Measurements from ENCODE around the gene CYBA. TPM values are rescaled to one million over a fixed set of nuclear protein-coding genes. Genes with fewer than 3 reads are reported as not detected.

Gene CYBA
- total RNA-seq, 2 donors from 2014 or later: 169 to 295 TPM

- ATAC-seq (ENCODE audit: insufficient number of reproducible peaks, low FRiP score, low read depth): no peak
- Histone ChIP-seq H3K27ac (no peak overlapping the region), H3K9me3 (no peaks in the 10 kb centered on the region), H3K4me3 (no peak overlapping the region), H3K27me3 (replicated peaks; ENCODE audit: insufficient read depth) (no peaks in the 10 kb centered on the region), H3K4me1 (ENCODE audit: control insufficient read depth in 1 of 2, low read depth in 2 of 2) (no peaks in the 10 kb centered on the region), H3K36me3 (peaks cover 24% of the 10 kb centered on the region)
- no peak for TF ChIP-seq CTCF (IDR thresholded peaks at IDR 0.05)
- DNase-seq (ENCODE audit: low spot score): no peak
These were observed 42.8 kb downstream of the CYBA start for GRCh38 chr16:88608076-88608475.

- TF ChIP-seq CTCF (IDR thresholded peaks at IDR 0.05): no peak
- Histone ChIP-seq H3K4me3 (no peak overlapping the region), H3K9me3 (no peaks in the 10 kb centered on the region), H3K36me3 (peaks cover 24% of the 10 kb centered on the region), H3K27ac (no peak overlapping the region), H3K4me1 (ENCODE audit: control insufficient read depth in 1 of 2, low read depth in 2 of 2) (no peaks in the 10 kb centered on the region), H3K27me3 (replicated peaks; ENCODE audit: insufficient read depth) (no peaks in the 10 kb centered on the region)
- ATAC-seq (ENCODE audit: insufficient number of reproducible peaks, low FRiP score, low read depth) (no peak), DNase-seq (ENCODE audit: low spot score) (no peak)
These were observed 44.6 kb downstream of the CYBA start for GRCh38 chr16:88606148-88606757.

- Histone ChIP-seq H3K4me1 (ENCODE audit: control insufficient read depth in 1 of 2, low read depth in 2 of 2) (no peaks in the 10 kb centered on the region), H3K36me3 (peaks cover 24% of the 10 kb centered on the region), H3K9me3 (no peaks in the 10 kb centered on the region), H3K27me3 (replicated peaks; ENCODE audit: insufficient read depth) (no peaks in the 10 kb centered on the region), H3K4me3 (no peak overlapping the region), H3K27ac (no peak overlapping the region)
- no peak for ATAC-seq (ENCODE audit: insufficient number of reproducible peaks, low FRiP score, low read depth)
- no peak for DNase-seq (ENCODE audit: low spot score)
- TF ChIP-seq CTCF (IDR thresholded peaks at IDR 0.05): no peak
These were observed 45.4 kb downstream of the CYBA start for GRCh38 chr16:88605186-88606147.

GRCh38 chr16:88602091-88602490, 48.8 kb downstream of the CYBA start:
- H3K4me3 ChIP-seq: no peak overlapping the region
- no peak for ATAC-seq (ENCODE audit: insufficient number of reproducible peaks, low FRiP score, low read depth)
- peaks cover 27% of the 10 kb centered on the region for H3K36me3 ChIP-seq
- no peaks in the 10 kb centered on the region for H3K27me3 ChIP-seq (replicated peaks; ENCODE audit: insufficient read depth)
- no peak for TF ChIP-seq CTCF (IDR thresholded peaks at IDR 0.05)
- H3K4me1 ChIP-seq (ENCODE audit: control insufficient read depth in 1 of 2, low read depth in 2 of 2): no peaks in the 10 kb centered on the region
- no peak for DNase-seq (ENCODE audit: low spot score)
- H3K27ac ChIP-seq: no peak overlapping the region
- no peaks in the 10 kb centered on the region for H3K9me3 ChIP-seq

- Histone ChIP-seq H3K9me3 (no peaks in the 10 kb centered on the region), H3K4me1 (ENCODE audit: control insufficient read depth in 1 of 2, low read depth in 2 of 2) (no peaks in the 10 kb centered on the region), H3K27ac (no peak overlapping the region), H3K36me3 (peaks cover 27% of the 10 kb centered on the region), H3K27me3 (replicated peaks; ENCODE audit: insufficient read depth) (no peaks in the 10 kb centered on the region), H3K4me3 (no peak overlapping the region)
- no peak for TF ChIP-seq CTCF (IDR thresholded peaks at IDR 0.05)
- DNase-seq (ENCODE audit: low spot score) (no peak), ATAC-seq (ENCODE audit: insufficient number of reproducible peaks, low FRiP score, low read depth) (no peak)
These were observed 49.4 kb downstream of the CYBA start for GRCh38 chr16:88601313-88602036.
